Panc1 (cell line): Measurements from ENCODE around the gene ITGB4.

Experiments used
- POLR2AphosphoS5 ChIP-seq: IDR thresholded peaks from 2 replicates; pipeline ENCODE4 v1.6.1; 2012; ENCODE audit warnings: mild to moderate bottlenecking, low read depth, low read length, moderate library complexity
- TF ChIP-seq, protein P1 (sequence below): fragments of 450-650 bp; IDR thresholded peaks from 2 replicates; pipeline ENCODE4 v1.5.1; 2017; ENCODE audit warnings: mild to moderate bottlenecking

DNA sequence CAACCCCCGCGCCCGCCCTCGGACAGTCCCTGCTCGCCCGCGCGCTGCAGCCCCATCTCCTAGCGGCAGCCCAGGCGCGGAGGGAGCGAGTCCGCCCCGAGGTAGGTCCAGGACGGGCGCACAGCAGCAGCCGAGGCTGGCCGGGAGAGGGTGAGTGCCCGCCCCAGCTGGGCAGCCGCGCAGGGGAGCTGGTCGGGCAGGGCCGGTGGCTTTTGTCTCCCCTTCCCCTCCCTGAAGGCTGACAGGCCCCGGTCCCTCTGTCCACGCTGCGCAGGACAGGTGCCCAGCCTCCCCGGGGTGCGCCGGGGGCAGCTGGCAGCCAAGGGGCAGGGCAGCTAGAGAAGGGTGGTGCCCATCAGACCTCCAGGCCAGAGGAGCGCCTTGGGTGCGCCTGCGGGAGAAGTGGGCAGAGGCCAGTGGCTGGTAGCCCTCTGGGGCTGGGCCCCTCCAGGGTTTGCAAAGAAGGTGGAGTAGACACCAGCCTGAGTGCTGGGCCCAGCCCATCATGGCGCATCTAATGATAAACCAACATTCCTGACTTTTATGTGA lies 278 bp downstream of the ITGB4 start:
- TF ChIP-seq, protein P1, sequence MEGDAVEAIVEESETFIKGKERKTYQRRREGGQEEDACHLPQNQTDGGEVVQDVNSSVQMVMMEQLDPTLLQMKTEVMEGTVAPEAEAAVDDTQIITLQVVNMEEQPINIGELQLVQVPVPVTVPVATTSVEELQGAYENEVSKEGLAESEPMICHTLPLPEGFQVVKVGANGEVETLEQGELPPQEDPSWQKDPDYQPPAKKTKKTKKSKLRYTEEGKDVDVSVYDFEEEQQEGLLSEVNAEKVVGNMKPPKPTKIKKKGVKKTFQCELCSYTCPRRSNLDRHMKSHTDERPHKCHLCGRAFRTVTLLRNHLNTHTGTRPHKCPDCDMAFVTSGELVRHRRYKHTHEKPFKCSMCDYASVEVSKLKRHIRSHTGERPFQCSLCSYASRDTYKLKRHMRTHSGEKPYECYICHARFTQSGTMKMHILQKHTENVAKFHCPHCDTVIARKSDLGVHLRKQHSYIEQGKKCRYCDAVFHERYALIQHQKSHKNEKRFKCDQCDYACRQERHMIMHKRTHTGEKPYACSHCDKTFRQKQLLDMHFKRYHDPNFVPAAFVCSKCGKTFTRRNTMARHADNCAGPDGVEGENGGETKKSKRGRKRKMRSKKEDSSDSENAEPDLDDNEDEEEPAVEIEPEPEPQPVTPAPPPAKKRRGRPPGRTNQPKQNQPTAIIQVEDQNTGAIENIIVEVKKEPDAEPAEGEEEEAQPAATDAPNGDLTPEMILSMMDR = no peak
- no peak for TF ChIP-seq POLR2AphosphoS5
